ENCODE results near the gene SRGN. TPM values are rescaled to one million over a fixed set of nuclear protein-coding genes. Genes with fewer than 3 reads are reported as not detected.
A peak's percentile ranks its signal among the peaks of the same experiment; 100 is the strongest.

SRGN gene
- total RNA-seq, 2 experiments from 2014 or later, result 279 to 292 TPM

DNA sequence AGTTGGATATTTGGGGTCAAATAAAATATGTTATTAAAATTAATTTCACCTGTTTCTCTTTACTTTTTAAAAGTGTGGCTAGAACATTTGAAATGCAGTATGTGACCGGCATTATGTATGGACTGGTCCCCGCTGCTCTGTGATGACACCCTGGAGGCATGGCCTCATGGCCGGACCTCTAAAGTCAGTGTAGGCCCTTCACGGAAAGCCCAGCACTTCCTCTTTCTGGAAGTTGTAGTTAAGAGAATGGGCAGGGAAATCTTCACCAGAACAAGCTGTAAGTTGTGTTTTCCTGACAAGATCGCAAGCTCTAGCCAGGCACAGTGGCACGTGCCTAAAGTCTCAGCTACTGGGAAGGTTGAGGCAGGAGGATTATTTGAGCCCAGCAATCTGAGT is 38.3 kb upstream of the SRGN start:
- Mint-ChIP-seq H3K27me3 (no peaks in the 10 kb centered on the region), H3K9me3 (no peaks in the 10 kb centered on the region), H3K27ac (peak overlapping the region; percentile 27), H3K4me3 (no peak overlapping the region), H3K4me1 (ENCODE audit: low read depth) (peaks cover 47% of the 10 kb centered on the region), H3K36me3 (ENCODE audit: low read depth) (no peaks in the 10 kb centered on the region)
- DNase-seq, result no peak
- POLR2A ChIA-PET, result interaction anchor here (0.9 to 6.9 kb wide), 2 partner anchors 41 to 44 kb away, joined by 3 to 77 read pairs; partner anchors contain the start of gene SRGN
- intact Hi-C loops (cut with micrococcal nuclease), result no loop called here
- CTCF ChIA-PET, result no interaction called here
- ATAC-seq, result no peak
- TF ChIP-seq, protein P1, sequence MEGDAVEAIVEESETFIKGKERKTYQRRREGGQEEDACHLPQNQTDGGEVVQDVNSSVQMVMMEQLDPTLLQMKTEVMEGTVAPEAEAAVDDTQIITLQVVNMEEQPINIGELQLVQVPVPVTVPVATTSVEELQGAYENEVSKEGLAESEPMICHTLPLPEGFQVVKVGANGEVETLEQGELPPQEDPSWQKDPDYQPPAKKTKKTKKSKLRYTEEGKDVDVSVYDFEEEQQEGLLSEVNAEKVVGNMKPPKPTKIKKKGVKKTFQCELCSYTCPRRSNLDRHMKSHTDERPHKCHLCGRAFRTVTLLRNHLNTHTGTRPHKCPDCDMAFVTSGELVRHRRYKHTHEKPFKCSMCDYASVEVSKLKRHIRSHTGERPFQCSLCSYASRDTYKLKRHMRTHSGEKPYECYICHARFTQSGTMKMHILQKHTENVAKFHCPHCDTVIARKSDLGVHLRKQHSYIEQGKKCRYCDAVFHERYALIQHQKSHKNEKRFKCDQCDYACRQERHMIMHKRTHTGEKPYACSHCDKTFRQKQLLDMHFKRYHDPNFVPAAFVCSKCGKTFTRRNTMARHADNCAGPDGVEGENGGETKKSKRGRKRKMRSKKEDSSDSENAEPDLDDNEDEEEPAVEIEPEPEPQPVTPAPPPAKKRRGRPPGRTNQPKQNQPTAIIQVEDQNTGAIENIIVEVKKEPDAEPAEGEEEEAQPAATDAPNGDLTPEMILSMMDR (IDR thresholded peaks at IDR 0.05), result no peak

DNA sequence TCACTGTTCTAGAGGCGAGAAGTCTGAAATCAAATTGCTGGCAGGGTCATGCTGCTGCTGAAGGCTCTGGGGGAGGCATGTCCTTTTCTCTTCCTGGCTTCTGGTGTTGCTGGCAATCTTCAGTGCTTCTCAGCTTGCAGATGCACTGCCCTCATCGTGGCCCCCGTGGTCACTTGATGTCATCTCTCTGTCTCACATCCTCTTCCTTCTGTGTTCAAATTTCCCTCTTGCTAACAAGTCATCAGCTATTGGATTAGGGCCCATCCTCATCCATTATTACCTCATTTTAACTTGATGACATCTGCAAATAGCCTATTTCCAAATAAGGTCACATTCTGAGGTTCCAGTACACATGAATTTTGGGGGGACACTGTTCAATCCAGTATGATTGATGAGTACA is 36.6 kb upstream of the SRGN start:
- ATAC-seq (peak; percentile 55), DNase-seq (peak; percentile 84)
- intact Hi-C loops (cut with micrococcal nuclease), result no loop called here
- TF ChIP-seq, protein P1 (IDR thresholded peaks at IDR 0.05), result no peak
- ChIA-PET POLR2A (interaction anchor here (0.7 to 2.1 kb wide), 3 partner anchors 15 to 39 kb away, joined by 3 to 10 read pairs (median 9); partner anchors contain the start of gene SRGN), CTCF (no interaction called here)
- peak overlapping the region; percentile 14 for H3K27ac Mint-ChIP-seq
- peaks cover 48% of the 10 kb centered on the region for H3K4me1 Mint-ChIP-seq (ENCODE audit: low read depth)
- H3K36me3 Mint-ChIP-seq (ENCODE audit: low read depth), result no peaks in the 10 kb centered on the region
- no peak overlapping the region for H3K4me3 Mint-ChIP-seq
- H3K27me3 Mint-ChIP-seq, result no peaks in the 10 kb centered on the region
- no peaks in the 10 kb centered on the region for H3K9me3 Mint-ChIP-seq

DNA sequence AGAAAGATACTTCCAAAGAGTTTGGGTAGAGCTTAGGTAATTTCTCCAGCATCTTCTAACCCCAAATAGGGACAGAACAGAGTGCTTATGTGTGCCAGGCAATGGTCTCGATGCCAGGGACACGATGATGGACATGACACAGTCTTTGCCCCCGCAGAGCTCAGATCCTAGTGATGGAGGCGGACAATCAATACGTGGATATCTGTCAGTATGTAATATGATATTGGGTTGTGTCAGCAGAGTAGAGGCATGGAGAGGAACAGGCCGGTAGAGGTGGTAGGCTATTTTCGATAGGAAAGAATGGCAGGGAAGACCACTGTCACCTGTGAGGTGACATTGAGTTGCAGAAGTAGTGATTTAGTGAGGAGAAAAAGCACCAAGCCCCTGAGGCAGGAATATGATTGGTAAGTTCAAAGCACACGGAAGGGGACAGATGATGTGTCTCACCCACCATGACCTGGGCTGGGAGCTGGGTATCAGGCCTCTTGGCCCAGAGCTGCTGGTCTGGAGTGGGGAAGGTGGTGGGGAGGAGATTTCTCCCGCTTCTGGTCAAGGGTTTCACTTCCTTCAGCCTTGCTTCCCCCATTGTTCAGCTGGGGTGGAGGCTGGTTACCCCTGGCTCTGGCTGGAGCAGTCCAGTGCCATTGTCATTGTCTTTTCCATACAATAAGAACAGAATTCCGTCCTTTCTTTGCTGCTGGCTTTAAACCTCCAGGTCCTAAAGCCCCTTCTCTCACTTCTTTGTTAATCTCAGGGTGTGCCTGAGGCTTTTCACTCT is 36.0 kb upstream of the SRGN start:
- H3K4me1 Mint-ChIP-seq (ENCODE audit: low read depth), result peaks cover 49% of the 10 kb centered on the region
- no peaks in the 10 kb centered on the region for H3K9me3 Mint-ChIP-seq
- DNase-seq (no peak), ATAC-seq (no peak)
- peak overlapping the region; percentile 18 for H3K27ac Mint-ChIP-seq
- TF ChIP-seq, protein P1 (IDR thresholded peaks at IDR 0.05), result no peak
- ChIA-PET CTCF (no interaction called here), POLR2A (interaction anchor here (0.7 to 2.1 kb wide), 3 partner anchors 15 to 38 kb away, joined by 3 to 10 read pairs (median 9); partner anchors contain the start of gene SRGN)
- intact Hi-C loops (cut with micrococcal nuclease), result no loop called here
- H3K36me3 Mint-ChIP-seq (ENCODE audit: low read depth), result no peaks in the 10 kb centered on the region
- H3K4me3 Mint-ChIP-seq, result no peak overlapping the region
- no peaks in the 10 kb centered on the region for H3K27me3 Mint-ChIP-seq

DNA sequence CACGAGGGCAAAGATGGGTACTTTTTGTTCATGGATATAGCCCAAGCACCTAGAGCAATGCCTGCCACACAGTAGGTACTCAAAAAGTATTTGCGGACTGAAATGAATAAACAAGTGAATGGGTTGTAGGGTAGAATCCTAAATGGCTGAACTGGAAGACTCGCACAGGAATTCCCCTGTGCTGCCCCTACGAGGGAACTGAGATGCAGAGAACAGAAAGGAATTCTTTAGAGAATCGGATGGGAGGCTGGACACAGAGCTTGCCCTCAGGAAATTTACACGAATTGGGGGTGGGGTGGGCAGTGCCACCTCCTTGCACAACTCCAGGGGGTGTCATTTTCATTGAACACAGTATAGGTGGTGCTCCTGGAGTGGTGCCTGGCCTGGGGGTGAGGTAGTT is 35.2 kb upstream of the SRGN start:
- DNase-seq (no peak), ATAC-seq (no peak)
- no peak overlapping the region for H3K27ac Mint-ChIP-seq
- TF ChIP-seq, protein P1 (IDR thresholded peaks at IDR 0.05), result no peak
- ChIA-PET POLR2A (interaction anchor here (0.6 to 2.1 kb wide), 3 partner anchors 35 to 40 kb away, joined by 3 to 10 read pairs (median 9); partner anchors contain the start of gene SRGN), CTCF (no interaction called here)
- intact Hi-C loops (cut with micrococcal nuclease), result no loop called here
- H3K4me3 Mint-ChIP-seq, result no peak overlapping the region
- no peaks in the 10 kb centered on the region for H3K36me3 Mint-ChIP-seq (ENCODE audit: low read depth)
- no peaks in the 10 kb centered on the region for H3K9me3 Mint-ChIP-seq
- no peaks in the 10 kb centered on the region for H3K27me3 Mint-ChIP-seq
- peaks cover 51% of the 10 kb centered on the region for H3K4me1 Mint-ChIP-seq (ENCODE audit: low read depth)

DNA sequence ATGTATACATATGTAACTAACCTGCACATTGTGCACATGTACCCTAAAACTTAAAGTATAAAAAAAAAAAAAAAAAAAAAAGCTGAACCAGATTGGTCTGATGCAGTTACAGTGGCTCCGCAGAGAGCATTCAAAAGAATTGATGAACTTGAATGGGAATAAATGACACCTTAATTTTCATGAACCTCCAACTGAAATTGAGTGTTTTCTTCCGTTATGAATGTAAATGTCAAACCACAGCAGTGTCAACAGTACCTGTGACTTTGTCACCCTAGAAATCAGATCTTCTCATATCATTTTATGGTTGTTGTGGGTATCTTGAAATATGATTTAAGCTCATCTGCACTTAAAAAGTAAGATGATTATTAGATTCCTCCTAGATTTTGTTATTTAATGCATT is 32.7 kb upstream of the SRGN start:
- ChIA-PET CTCF (interaction anchor here (1.0 to 4.0 kb wide), 4 partner anchors 10 to 50 kb away, joined by 3 to 25 read pairs (median 6); no protein-coding TSS in a partner anchor), POLR2A (interaction anchor here (0.6 to 2.9 kb wide), 7 partner anchors 9 to 198 kb away, joined by 3 to 22 read pairs (median 4); partner anchors contain the start of gene SRGN)
- Mint-ChIP-seq H3K4me3 (peak overlapping the region; percentile 7), H3K27me3 (no peaks in the 10 kb centered on the region), H3K36me3 (ENCODE audit: low read depth) (no peaks in the 10 kb centered on the region), H3K9me3 (no peaks in the 10 kb centered on the region), H3K27ac (peak overlapping the region; percentile 79), H3K4me1 (ENCODE audit: low read depth) (peaks cover 53% of the 10 kb centered on the region)
- ATAC-seq (peak; percentile 59), DNase-seq (peak; percentile 24)
- intact Hi-C loops (cut with micrococcal nuclease), result no loop called here
- TF ChIP-seq, protein P1 (IDR thresholded peaks at IDR 0.05), result no peak
